K562 (cell line): ENCODE results near the gene ANKRD11. TPM values are rescaled to one million over a fixed set of nuclear protein-coding genes. Genes with fewer than 3 reads are reported as not detected.
A peak's percentile ranks its signal among the peaks of the same experiment; 100 is the strongest.

Source experiments
- AFF4 ChIP-seq: sonication (generic); formaldehyde crosslinking; IDR thresholded peaks from 2 replicates; pipeline ENCODE4 v1.8.0; 2023; ENCODE audit warnings: mild to moderate bottlenecking, missing genetic modification reagents
- ARID2 ChIP-seq: fragments of 450-650 bp; IDR thresholded peaks from 2 replicates; pipeline ENCODE4 v1.6.1; 2017; ENCODE audit warnings: antibody characterized with exemption, mild to moderate bottlenecking
- BHLHE40 ChIP-seq: IDR thresholded peaks from 2 replicates; pipeline ENCODE4 v1.6.1; 2011; ENCODE audit warnings: low read length, improper control_type of control experiment
- CLOCK ChIP-seq: fragments of 250-450 bp; sonication (Bioruptor Pico); IDR thresholded peaks from 2 replicates; pipeline ENCODE4 v1.4.0; 2020; ENCODE audit warnings: mild to moderate bottlenecking, moderate library complexity, borderline replicate concordance
- COPS2 ChIP-seq: fragments of 450-650 bp; conservative IDR thresholded peaks from 2 replicates; pipeline ENCODE4 v1.6.1; 2016; ENCODE audit warnings: mild to moderate bottlenecking, moderate library complexity
- ELK3 ChIP-seq: fragments of 450-650 bp; formaldehyde crosslinking; IDR thresholded peaks from 2 replicates; pipeline ENCODE4 v1.4.0; 2020; ENCODE audit warnings: mild to moderate bottlenecking
- ETV1 ChIP-seq: fragments of 450-650 bp; conservative IDR thresholded peaks from 2 replicates; pipeline ENCODE4 v1.6.1; 2016; ENCODE audit warnings: missing genetic modification characterization, control low read depth, low read depth, missing compliant biosample characterization
- GATAD2B ChIP-seq: fragments of 450-650 bp; IDR thresholded peaks from 2 replicates; pipeline ENCODE4 v1.6.1; 2017; ENCODE audit warnings: mild to moderate bottlenecking, borderline replicate concordance
- HIVEP1 ChIP-seq: fragments of 250-450 bp; sonication (Bioruptor Pico); IDR thresholded peaks from 2 replicates; pipeline ENCODE4 v1.4.0; 2020; ENCODE audit warnings: mild to moderate bottlenecking
- HNRNPH1 ChIP-seq: fragments of 200-400 bp; formaldehyde crosslinking; optimal IDR thresholded peaks from 2 replicates; pipeline ENCODE3; 2017; ENCODE audit warnings: low read depth, mild to moderate bottlenecking, low read length, moderate library complexity
- KDM4B ChIP-seq, 2 experiments: fragments of 450-650 bp in 1 of 2; sonication (generic) in 1 of 2; IDR thresholded peaks; 2 replicates each; pipeline ENCODE4 v1.6.1; 2016 to 2017; ENCODE audit warnings: borderline replicate concordance in 2 of 2, antibody characterized with exemption in 1 of 2, low read depth in 1 of 2, mild to moderate bottlenecking in 1 of 2
- MEF2D ChIP-seq: conservative IDR thresholded peaks from 2 replicates; pipeline ENCODE4 v1.6.1; 2016; ENCODE audit warnings: low read depth, missing genetic modification characterization, missing compliant biosample characterization
- PTBP1 ChIP-seq: fragments of 200-400 bp; formaldehyde crosslinking; IDR thresholded peaks from 2 replicates; pipeline ENCODE4 v1.6.1; 2017; ENCODE audit warnings: low read depth, low read length
- PURB ChIP-seq: sonication (generic); formaldehyde crosslinking; IDR thresholded peaks from 2 replicates; pipeline ENCODE4 v1.9.0; 2021; ENCODE audit warnings: low read depth, mild to moderate bottlenecking, missing genetic modification reagents
- RBM25 ChIP-seq: fragments of 200-400 bp; formaldehyde crosslinking; IDR thresholded peaks from 2 replicates; pipeline ENCODE4 v1.6.1; 2018; ENCODE audit warnings: low read length, low read depth, moderate library complexity; ENCODE audit not compliant: severe bottlenecking
- SPI1 ChIP-seq: IDR thresholded peaks from 2 replicates; pipeline ENCODE4 v1.6.1; 2011; ENCODE audit warnings: low read depth, low read length, control low read depth, borderline replicate concordance
- TAF15 ChIP-seq: fragments of 200-400 bp; formaldehyde crosslinking; IDR thresholded peaks from 2 replicates; pipeline ENCODE4 v1.6.1; 2017; ENCODE audit warnings: mild to moderate bottlenecking, low read depth, low read length, moderate library complexity
- ZEB2 ChIP-seq: fragments of 450-650 bp; IDR thresholded peaks from 2 replicates; pipeline ENCODE4 v1.6.1; 2016
- ZNF445 ChIP-seq: fragments of 250-450 bp; sonication (Bioruptor Pico); IDR thresholded peaks from 2 replicates; pipeline ENCODE4 v1.4.0; 2020; ENCODE audit warnings: low read depth, mild to moderate bottlenecking, moderate library complexity
- ZNF639 ChIP-seq, 2 experiments: fragments of 200-800 bp in 1 of 2; sonication (Bioruptor generic) in 1 of 2; sonication (generic) in 1 of 2; formaldehyde crosslinking in 1 of 2; IDR thresholded peaks in 1 of 2; conservative IDR thresholded peaks in 1 of 2; 2 replicates each; pipeline versions ENCODE4 v1.5.0 to v1.6.1; 2016 to 2020; ENCODE audit warnings: missing compliant biosample characterization in 1 of 2, missing genetic modification characterization in 1 of 2, missing genetic modification reagents in 1 of 2
- ZSCAN29 ChIP-seq: fragments of 450-650 bp; IDR thresholded peaks from 2 replicates; pipeline ENCODE4 v1.6.1; 2017
- polyA plus RNA-seq, 8 experiments: library from polyadenylated mRNA; depleted of rRNA in 4 of 8; stranded (reverse) in 5 of 8; unstranded in 3 of 8; fragments of >200 nt; fragmentation: Nextera tagmentation in 2 of 8; fragmentation: Illumina TruSeq in 1 of 8; extraction: Ambion mirVana in 2 of 8; extraction: Trizol in 1 of 8; gene quantifications; 2 replicates each; pipeline versions ENCODE4 v1.2.1 to v1.2.3, GENCODE V29; 2011 to 2014; ENCODE audit warnings: inconsistent platforms in 1 of 8, missing spikeins in 1 of 8
- total RNA-seq, 7 experiments: library from RNA; depleted of rRNA in 6 of 7; stranded (reverse); fragments of >200 nt in 6 of 7; fragmentation: Illumina TruSeq in 2 of 7; extraction: Trizol in 2 of 7; gene quantifications; 2 replicates each; pipeline versions ENCODE4 v1.2.1 to v1.2.3, GENCODE V29; 2011 to 2021; ENCODE audit warnings: low replicate concordance in 1 of 7

Gene ANKRD11
- total and polyA plus RNA-seq, 9 of the 15 experiments (the other 6 are each of a cell fraction or from before 2014, with no cell fraction given) = 4.7 to 126 (median 31.7) TPM

- TF ChIP-seq PURB (CRISPR knock-in tag) (no peak), AFF4 (CRISPR knock-in tag) (no peak), GATAD2B (no peak), MEF2D (tag) (no peak), RBM25 (peak; percentile 91), CLOCK (CRISPR knock-in tag) (no peak), ZEB2 (no peak), SPI1 (no peak), COPS2 (no peak), ARID2 (no peak; the same call in 1 of the 2 replicates), KDM4B (IDR thresholded peaks at IDR 0.05; ENCODE audit: borderline replicate concordance in 2 of 2, low read depth in 1 of 2) (no peak), PTBP1 (no peak), BHLHE40 (no peak; the same call in 1 of the 2 replicates), ZNF639 (CRISPR knock-in tag; conservative IDR thresholded peaks at IDR 0.05 in 1 of 2, IDR thresholded peaks at IDR 0.05 in 1 of 2) (no peak), ELK3 (CRISPR knock-in tag) (no peak), ETV1 (tag) (0 out of 2 replicates have a peak, but pooled peaks have one; percentile 24), HNRNPH1 (no peak), ZSCAN29 (no peak), TAF15 (no peak), HIVEP1 (no peak), ZNF445 (CRISPR knock-in tag) (no peak)
Measured at GRCh38 chr16:89506113-89506504, 15.7 kb upstream of the ANKRD11 start (continued).
